ENCODE measurements around the gene OR1K1.

OR1K1 gene, protein sequence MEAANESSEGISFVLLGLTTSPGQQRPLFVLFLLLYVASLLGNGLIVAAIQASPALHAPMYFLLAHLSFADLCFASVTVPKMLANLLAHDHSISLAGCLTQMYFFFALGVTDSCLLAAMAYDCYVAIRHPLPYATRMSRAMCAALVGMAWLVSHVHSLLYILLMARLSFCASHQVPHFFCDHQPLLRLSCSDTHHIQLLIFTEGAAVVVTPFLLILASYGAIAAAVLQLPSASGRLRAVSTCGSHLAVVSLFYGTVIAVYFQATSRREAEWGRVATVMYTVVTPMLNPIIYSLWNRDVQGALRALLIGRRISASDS

DNA sequence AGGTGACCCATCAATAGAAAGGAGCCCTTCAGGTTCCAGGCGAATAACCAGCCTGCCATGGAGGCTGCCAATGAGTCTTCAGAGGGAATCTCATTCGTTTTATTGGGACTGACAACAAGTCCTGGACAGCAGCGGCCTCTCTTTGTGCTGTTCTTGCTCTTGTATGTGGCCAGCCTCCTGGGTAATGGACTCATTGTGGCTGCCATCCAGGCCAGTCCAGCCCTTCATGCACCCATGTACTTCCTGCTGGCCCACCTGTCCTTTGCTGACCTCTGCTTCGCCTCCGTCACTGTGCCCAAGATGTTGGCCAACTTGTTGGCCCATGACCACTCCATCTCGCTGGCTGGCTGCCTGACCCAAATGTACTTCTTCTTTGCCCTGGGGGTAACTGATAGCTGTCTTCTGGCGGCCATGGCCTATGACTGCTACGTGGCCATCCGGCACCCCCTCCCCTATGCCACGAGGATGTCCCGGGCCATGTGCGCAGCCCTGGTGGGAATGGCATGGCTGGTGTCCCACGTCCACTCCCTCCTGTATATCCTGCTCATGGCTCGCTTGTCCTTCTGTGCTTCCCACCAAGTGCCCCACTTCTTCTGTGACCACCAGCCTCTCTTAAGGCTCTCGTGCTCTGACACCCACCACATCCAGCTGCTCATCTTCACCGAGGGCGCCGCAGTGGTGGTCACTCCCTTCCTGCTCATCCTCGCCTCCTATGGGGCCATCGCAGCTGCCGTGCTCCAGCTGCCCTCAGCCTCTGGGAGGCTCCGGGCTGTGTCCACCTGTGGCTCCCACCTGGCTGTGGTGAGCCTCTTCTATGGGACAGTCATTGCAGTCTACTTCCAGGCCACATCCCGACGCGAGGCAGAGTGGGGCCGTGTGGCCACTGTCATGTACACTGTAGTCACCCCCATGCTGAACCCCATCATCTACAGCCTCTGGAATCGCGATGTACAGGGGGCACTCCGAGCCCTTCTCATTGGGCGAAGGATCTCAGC is at the start of gene OR1K1:
Gene OR1K1 (plus strand): TSS at position 58 of the 995 bp plus-strand sequence. CDS start 0 bp downstream, at position 58.
- TF ChIP-seq ZFX (IDR thresholded peaks at IDR 0.05), result no peak
- TF ChIP-seq, protein P1, sequence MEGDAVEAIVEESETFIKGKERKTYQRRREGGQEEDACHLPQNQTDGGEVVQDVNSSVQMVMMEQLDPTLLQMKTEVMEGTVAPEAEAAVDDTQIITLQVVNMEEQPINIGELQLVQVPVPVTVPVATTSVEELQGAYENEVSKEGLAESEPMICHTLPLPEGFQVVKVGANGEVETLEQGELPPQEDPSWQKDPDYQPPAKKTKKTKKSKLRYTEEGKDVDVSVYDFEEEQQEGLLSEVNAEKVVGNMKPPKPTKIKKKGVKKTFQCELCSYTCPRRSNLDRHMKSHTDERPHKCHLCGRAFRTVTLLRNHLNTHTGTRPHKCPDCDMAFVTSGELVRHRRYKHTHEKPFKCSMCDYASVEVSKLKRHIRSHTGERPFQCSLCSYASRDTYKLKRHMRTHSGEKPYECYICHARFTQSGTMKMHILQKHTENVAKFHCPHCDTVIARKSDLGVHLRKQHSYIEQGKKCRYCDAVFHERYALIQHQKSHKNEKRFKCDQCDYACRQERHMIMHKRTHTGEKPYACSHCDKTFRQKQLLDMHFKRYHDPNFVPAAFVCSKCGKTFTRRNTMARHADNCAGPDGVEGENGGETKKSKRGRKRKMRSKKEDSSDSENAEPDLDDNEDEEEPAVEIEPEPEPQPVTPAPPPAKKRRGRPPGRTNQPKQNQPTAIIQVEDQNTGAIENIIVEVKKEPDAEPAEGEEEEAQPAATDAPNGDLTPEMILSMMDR (conservative IDR thresholded peaks at IDR 0.05), result no peak

DNA sequence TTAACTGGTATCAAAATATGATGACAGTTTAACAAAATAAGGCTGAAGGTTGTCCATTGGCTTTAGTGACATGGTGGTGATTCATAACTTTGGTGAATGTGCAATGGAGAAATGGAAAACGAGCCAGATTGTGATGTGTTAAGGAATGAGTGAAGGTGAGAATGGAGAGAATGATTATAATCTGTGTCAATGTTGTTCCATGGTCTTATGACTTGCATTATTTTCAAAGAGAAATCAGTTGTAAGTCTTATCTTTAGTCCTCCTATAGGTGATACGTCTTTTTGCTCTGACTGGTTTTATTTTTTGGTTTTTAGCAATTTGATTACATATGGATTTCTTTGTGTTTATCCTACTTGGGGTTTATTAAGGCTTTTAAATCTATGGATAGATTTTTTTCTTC is 45.1 kb upstream of the OR1K1 start:
- no peak overlapping the region for H3K27ac ChIP-seq
- TF ChIP-seq ZFX (IDR thresholded peaks at IDR 0.05), result no peak
- TF ChIP-seq, protein P1 (conservative IDR thresholded peaks at IDR 0.05), result no peak

More for the DNA sequence above, at the start of gene OR1K1:
- H3K27ac ChIP-seq, result no peak within 1 kb of the TSS

DNA sequence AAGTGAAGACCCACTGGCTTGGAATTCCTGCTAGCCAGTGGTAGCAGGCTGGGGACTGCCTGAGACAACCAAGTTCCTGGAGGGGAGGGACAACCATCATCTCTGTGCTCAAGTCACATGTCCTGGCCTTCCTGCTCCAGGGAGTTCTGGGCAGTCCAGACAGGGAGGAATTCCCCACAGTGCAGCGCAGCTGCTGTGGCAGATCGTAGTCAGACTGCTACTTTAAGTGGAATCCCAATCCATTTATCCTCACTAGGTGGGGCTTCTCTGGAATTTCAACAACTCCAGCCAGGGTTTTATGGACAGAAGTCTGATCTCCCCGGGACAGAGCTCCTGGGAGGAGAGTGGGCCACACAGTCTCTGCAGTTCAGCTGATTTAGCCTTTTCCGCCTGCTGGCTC is 32.1 kb upstream of the OR1K1 start:
- TF ChIP-seq, protein P1 (conservative IDR thresholded peaks at IDR 0.05), result no peak
- no peak for TF ChIP-seq ZFX (IDR thresholded peaks at IDR 0.05)
- H3K27ac ChIP-seq, result no peak overlapping the region

DNA sequence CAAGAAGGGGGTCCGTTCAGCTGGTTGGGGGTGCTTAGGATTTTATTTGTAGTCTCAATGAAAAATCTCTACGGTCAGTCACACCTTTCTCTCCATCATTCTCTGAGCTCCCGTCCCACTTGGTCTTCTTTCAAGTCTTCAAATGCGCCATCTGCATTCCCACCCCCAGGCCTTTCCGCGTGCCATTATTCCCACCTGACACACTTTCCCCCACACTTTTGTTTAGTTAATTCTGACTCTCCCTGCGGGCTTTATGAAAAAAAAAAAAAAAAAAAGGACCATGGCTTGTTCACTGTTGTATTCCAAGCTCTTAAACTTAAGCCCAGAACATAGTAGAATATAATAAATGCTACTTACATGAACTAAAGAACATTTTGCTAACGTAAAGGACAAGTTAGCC is 22.9 kb upstream of the OR1K1 start:
- no peak for TF ChIP-seq ZFX (IDR thresholded peaks at IDR 0.05)
- TF ChIP-seq, protein P1 (conservative IDR thresholded peaks at IDR 0.05), result no peak
- H3K27ac ChIP-seq, result no peak overlapping the region

DNA sequence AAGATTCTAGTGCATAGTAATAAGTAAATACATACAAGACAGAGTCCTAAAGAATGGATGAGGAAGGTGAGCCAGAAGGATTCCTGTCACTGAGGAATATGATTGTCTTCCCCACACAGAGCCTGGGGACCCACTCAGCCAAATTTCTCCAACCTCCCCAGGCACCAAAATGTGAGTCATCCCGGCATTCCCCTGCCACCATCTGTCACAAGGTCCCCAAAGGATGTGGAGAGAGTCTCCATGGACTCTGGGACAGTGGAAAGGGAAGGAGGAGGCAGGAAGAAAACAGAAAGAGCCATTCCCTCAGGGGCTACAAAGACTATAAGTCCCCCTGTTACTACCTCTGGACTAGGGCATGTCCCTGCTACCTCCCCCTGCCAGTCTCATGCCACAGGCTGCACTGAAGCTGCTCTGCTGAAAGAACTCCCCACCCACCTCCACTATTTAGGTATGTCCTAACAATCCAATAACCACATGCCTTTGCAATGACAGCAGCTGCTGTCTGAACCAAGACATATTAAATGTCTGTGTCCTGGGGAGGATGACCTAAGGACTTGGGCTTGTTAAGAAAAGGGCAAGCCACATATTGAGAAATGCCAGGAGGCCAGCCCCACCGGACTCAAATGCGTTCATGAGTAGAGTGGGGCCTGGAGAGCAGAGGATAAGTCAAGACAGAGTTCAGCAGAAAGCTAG is 21.8 kb upstream of the OR1K1 start:
- TF ChIP-seq, protein P1 (conservative IDR thresholded peaks at IDR 0.05), result no peak
- no peak for TF ChIP-seq ZFX (IDR thresholded peaks at IDR 0.05)
- H3K27ac ChIP-seq, result no peak overlapping the region

DNA sequence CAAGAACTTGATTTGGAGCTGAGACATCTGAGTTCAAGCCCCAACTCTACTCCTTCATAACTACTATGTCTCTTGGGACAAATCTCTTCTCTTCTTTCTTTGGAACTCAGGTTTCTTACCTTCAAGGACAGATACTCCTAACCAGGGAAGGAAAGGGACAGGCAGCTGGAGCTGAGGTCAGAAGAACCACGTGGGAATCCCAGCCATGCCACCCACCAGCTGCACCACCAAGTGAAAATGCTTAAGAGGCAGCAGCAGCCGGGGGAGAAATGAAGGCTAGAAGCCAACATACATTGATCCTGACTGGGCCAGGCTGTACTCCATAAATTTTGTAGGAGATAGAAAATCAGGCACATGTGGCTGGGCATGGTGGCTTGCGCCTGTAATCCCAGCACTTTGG is 20.7 kb upstream of the OR1K1 start:
- no peak overlapping the region for H3K27ac ChIP-seq
- no peak for TF ChIP-seq ZFX (IDR thresholded peaks at IDR 0.05)
- TF ChIP-seq, protein P1 (conservative IDR thresholded peaks at IDR 0.05), result no peak
